HG03175 (cell line): Measurements from ENCODE around the gene KLLN.
"Not testable (repeated sequence)": the region's sequence is repeated elsewhere in the genome, so short reads cannot be mapped to it uniquely, and the experiment has no call there.

ENCODE experiments used
- ATAC-seq: cut with Tn5 transposase; IDR thresholded peaks from one replicate; pipeline ENCODE4 v1.9.1; 2021; ENCODE audit warnings: mild to moderate bottlenecking, moderate library complexity; ENCODE audit not compliant: unreplicated experiment

Gene KLLN

GRCh38 chr10:87842776-87843497, 20.4 kb downstream of the KLLN start:
- no peak for ATAC-seq

- no peak for ATAC-seq
Observed at GRCh38 chr10:87842220-87842641, 21.1 kb downstream of the KLLN start.

GRCh38 chr10:87841186-87841585, 22.1 kb downstream of the KLLN start:
- no peak for ATAC-seq

GRCh38 chr10:87838650-87839049, 24.7 kb downstream of the KLLN start:
- no peak for ATAC-seq

- ATAC-seq = no peak
Observed at GRCh38 chr10:87837445-87837844, 25.9 kb downstream of the KLLN start.

- ATAC-seq = no peak
Observed at GRCh38 chr10:87836098-87836497, 27.2 kb downstream of the KLLN start.

- ATAC-seq = no peak
Observed at GRCh38 chr10:87829986-87830729, 33.2 kb downstream of the KLLN start.

- not testable (repeated sequence) for ATAC-seq
Observed at GRCh38 chr10:87829051-87829450, 34.3 kb downstream of the KLLN start.

- no peak for ATAC-seq
Observed at GRCh38 chr10:87827681-87828080, 35.7 kb downstream of the KLLN start.

- no peak for ATAC-seq
Observed at GRCh38 chr10:87826653-87827052, 36.7 kb downstream of the KLLN start.

- no peak for ATAC-seq
Observed at GRCh38 chr10:87819289-87819585, 44.1 kb downstream of the KLLN start.

- peak; percentile 46 for ATAC-seq
Observed at GRCh38 chr10:87818505-87819288, 44.6 kb downstream of the KLLN start.

GRCh38 chr10:87817609-87818504, 45.5 kb downstream of the KLLN start, which contains the start of gene ATAD1:
TSS of gene ATAD1 (minus strand) at chr10:87818226. CDS start at chr10:87814599, 3,627 bp downstream.
- peak; percentile 76 for ATAC-seq

- ATAC-seq = no peak
Observed at GRCh38 chr10:87816898-87817608, 46.3 kb downstream of the KLLN start.

- no peak for ATAC-seq
Observed at GRCh38 chr10:87816163-87816897, 47.0 kb downstream of the KLLN start.
